ENCODE results near the gene ITGB3. TPM values are rescaled to one million over a fixed set of nuclear protein-coding genes. Genes with fewer than 3 reads are reported as not detected.
"Not testable (repeated sequence)": the region's sequence is repeated elsewhere in the genome, so short reads cannot be mapped to it uniquely, and the experiment has no call there.

The ITGB3 gene
- total RNA-seq, 1 donor from 2014 or later: 149 TPM

GRCh38 chr17:47243737-47244598, 9.7 kb upstream of the ITGB3 start:
- no peak for DNase-seq (ENCODE audit: low read depth in 2 of 2)

DNA sequence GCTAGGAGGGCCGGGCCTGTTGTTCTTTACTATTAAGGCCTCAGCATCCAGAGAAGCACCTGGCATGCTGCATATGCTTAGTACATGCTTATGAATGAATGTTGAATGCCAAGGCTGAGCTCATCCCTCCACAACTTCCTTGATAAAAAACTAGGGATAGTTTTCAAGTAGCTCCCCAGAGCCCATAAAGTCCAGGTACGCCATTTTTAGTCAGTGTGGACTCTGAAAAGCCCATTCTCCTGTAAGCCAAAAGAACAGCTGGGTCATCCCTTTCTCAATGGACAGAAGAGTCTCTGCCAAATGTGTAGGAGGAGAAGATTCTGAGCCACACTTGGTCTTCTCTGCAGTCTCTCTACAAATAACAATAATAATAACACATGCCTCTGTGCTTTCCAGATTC, 8.9 kb upstream of the ITGB3 start:
- DNase-seq (ENCODE audit: low read depth in 2 of 2): no peak

- DNase-seq (ENCODE audit: low read depth in 2 of 2): no peak
Measured at GRCh38 chr17:47246120-47246519, 7.5 kb upstream of the ITGB3 start.

- no peak for DNase-seq (ENCODE audit: low read depth in 2 of 2)
Measured at GRCh38 chr17:47250855-47251254, 2.8 kb upstream of the ITGB3 start.

- no peak for DNase-seq (ENCODE audit: low read depth in 2 of 2)
Measured at GRCh38 chr17:47251421-47251940, 2.1 kb upstream of the ITGB3 start.

- DNase-seq (ENCODE audit: low read depth in 2 of 2): no peak
Measured at GRCh38 chr17:47252209-47252608, 1.4 kb upstream of the ITGB3 start.

DNA sequence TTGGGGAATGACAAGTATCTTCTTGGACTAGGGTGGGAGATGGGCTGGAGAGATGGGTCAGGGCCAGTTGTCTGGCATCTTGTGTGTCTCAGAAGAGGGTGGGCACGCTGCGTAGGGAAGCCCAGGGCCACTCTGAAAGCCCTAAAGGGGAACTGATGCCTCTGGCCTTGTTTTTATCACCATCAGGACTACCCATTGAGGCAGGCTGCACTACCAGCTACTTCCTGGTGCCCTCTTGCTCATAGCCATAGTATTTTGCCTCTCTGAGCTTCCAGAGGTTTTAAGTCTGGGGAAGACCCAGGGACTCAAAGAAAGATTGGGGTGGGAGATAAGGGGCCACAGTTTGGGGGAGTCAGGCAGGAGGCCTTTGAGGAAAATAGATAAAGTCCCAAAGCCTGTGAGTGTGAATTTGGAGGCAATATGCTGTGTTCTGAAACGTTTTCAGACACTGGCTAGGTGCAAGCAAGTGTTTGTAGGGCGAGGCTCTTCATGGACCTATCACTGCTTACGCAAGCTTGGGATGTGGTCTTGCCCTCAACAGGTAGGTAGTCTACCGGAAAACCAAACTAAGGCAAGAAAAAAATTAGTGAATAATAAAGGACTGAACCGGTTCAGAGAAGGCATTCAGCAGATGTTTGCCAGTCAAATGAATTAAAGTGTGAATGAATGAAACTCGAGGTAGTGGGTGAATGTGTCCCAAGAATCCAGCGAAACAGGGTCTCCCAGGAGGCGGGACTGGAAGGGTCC, 688 bp upstream of the ITGB3 start:
- DNase-seq (ENCODE audit: low read depth in 2 of 2): no peak

DNA sequence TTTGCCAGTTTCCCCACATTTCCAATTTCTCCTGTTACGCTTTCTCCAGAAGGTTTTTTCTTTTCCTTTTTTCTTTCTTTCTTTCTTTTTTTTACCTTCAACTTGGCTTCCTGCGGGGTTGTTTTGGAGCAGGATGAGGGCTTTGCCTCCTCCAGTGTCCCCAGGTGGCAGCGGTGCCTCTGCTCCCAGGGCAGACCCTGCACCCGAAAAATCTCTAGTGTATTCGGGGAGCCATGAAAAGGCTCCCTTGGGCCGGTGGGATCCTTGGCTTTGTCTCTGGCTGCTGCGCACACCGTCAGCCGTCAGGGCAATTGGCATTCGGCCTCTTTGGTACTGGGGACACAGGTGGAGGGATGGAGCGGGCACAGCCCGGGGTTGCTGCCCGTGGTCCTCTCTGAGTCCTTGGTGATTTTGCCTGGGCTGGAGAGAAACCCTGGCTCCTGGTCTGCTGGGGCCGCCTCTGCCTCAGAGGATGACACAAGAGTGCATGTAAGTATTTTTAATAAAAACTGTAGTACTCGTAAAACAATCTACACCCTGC, 846 bp downstream of the ITGB3 start:
- DNase-seq (ENCODE audit: low read depth in 2 of 2): no peak

GRCh38 chr17:47257651-47258339, 4.2 kb downstream of the ITGB3 start:
- DNase-seq (ENCODE audit: low read depth in 2 of 2): peak in 1 of 2 donors; percentile 46

DNA sequence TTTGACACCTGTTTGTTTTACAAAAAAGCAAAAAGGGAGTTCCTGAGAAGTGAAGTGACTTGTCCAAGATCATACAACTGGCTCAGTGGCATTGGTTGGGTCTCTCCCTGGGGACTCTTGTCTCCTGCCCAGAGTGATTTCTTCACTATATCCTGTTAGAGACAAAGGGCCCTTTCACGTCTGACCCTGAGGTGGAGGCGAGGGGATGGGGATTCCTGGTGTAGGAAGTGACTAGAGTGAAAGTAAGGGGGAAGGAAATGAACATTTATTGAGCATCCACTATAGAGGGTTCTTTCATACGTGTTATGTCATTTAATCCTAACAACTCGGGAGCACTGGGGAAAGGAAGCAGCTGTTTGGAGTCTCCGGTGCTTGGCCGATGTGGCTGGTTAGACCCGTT, 9.0 kb downstream of the ITGB3 start:
- DNase-seq (ENCODE audit: low read depth in 2 of 2): peak; percentile 30 to 71

DNA sequence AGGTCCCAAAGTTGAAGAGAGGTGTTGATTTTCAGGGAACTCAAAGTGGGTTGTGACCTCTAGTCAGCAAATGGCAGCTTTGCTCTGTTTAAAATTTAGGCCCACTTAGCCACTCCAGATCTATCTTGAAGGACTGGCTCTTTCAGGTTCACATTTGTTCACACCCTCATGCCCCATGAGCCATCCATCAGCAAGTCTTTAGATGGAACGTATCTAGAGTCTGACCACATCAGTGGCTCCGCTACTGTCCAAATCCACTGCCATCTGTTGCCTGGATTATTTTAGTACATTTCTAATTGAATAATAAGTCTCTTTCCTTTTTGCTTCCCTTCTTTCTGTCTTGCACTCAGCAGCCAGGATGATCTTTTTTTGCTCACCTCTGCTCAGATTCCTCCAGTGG, 10.5 kb downstream of the ITGB3 start:
- no peak for DNase-seq (ENCODE audit: low read depth in 2 of 2)

GRCh38 chr17:47265983-47266541, 12.4 kb downstream of the ITGB3 start:
- peak; percentile 81 to 94 for DNase-seq (ENCODE audit: low read depth in 2 of 2)

GRCh38 chr17:47266782-47267181, 13.2 kb downstream of the ITGB3 start:
- DNase-seq (ENCODE audit: low read depth in 2 of 2): peak in 1 of 2 donors; percentile 21

- peak in 1 of 2 donors; percentile 41 for DNase-seq (ENCODE audit: low read depth in 2 of 2)
Measured at GRCh38 chr17:47267354-47267828, 13.8 kb downstream of the ITGB3 start.

GRCh38 chr17:47268964-47269363, 15.3 kb downstream of the ITGB3 start:
- DNase-seq (ENCODE audit: low read depth in 2 of 2): not testable (repeated sequence)

DNA sequence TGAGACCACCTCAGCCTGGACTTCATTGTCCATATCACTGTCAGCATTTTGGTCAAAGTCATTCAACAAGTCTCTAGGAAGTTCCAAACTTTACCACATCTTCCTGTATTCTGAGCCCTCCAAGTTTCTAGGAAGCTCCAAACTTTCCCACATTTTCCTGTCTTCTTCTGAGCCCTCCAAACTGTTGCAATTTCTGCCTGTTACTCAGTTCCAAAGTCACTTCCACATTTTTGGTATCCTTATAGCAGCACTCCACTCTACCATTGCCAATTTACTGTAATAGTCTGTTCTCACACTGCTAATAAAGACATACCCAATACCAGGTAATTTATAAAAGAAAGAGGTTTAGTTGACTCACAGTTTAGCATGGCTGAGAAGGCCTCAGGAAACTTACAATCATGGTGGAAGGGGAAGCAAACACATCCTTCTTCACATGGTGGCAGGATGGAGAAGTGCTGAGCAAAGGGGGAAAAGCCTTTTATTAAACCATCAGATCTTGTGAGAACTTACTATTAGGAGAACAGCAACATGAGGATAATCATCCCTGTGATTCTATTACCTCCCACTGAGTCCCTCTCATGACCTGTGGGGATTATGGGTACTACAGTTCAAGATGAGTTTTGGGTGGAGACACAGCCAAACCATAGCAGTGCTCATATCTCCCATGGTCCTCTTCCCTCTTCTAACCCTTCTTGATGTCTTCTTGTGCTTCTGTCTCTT, 16.1 kb downstream of the ITGB3 start:
- DNase-seq (ENCODE audit: low read depth in 2 of 2): not testable (repeated sequence)

GRCh38 chr17:47270946-47271705, 17.5 kb downstream of the ITGB3 start:
- no peak for DNase-seq (ENCODE audit: low read depth in 2 of 2)

DNA sequence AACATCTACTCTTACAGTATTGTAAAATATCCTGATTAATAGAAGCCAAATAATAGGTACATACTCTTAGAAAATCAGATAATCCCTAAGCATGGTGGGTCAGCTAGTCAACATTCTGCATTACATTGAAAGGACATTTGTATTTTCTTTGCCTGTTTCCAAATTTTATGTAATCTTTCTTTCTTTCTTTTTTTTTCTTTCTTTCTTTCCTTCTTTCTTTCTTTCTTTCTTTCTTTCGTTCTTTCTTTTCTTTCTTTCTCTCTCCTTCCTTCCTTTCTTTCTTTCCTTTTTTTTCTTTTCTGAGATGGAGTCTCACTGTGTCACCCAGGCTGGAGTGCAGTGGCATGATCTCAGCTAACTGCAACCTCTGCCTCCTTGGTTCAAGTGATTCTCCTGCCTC, 18.9 kb downstream of the ITGB3 start:
- no peak for DNase-seq (ENCODE audit: low read depth in 2 of 2)

GRCh38 chr17:47273245-47273644, 19.6 kb downstream of the ITGB3 start:
- DNase-seq (ENCODE audit: low read depth in 2 of 2): no peak

Data from dermis microvascular lymphatic vessel endothelial cell (primary cell).